ENCODE data around the gene ADAMTSL1.

DNA sequence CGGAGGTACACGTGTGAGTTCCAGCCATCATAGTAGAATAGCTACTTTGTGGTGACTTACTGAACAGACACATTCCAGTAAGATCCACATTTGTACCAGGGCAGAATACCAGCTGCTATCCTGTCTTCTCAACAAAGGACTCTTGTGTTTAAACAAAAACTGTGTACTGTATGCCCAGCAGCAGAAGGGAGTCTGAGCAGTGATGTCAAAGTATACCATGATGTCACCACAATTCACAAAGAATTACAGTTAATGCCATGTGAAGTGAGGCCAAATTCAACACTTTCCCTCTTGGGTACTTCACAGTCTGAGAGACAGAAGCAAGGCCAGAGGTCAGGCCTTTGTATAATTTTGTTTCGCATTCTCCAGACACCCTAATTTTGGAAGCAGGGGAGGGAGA is 137.0 kb downstream of the ADAMTSL1 start:
- TF ChIP-seq, protein P1, sequence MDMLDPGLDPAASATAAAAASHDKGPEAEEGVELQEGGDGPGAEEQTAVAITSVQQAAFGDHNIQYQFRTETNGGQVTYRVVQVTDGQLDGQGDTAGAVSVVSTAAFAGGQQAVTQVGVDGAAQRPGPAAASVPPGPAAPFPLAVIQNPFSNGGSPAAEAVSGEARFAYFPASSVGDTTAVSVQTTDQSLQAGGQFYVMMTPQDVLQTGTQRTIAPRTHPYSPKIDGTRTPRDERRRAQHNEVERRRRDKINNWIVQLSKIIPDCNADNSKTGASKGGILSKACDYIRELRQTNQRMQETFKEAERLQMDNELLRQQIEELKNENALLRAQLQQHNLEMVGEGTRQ (IDR thresholded peaks at IDR 0.05; ENCODE audit: low read length), result no peak
- TF ChIP-seq HDAC2 (IDR thresholded peaks at IDR 0.05; ENCODE audit: borderline replicate concordance in 1 of 2, low read depth in 2 of 2, low read length in 2 of 2), result no peak
- TF ChIP-seq RFX5 (IDR thresholded peaks at IDR 0.05; ENCODE audit: borderline replicate concordance, low read depth, low read length), result no peak
- TF ChIP-seq POLR2AphosphoS5 (IDR thresholded peaks at IDR 0.05; ENCODE audit: low read depth, low read length), result no peak
- TF ChIP-seq GABPA (IDR thresholded peaks at IDR 0.05; ENCODE audit: borderline replicate concordance, insufficient read depth, low read length), result no peak
- no peak for TF ChIP-seq POLR2A (IDR thresholded peaks at IDR 0.05; ENCODE audit: control extremely low read depth in 1 of 2, low read depth in 2 of 2, low read length in 2 of 2)
- TF ChIP-seq, protein P2, sequence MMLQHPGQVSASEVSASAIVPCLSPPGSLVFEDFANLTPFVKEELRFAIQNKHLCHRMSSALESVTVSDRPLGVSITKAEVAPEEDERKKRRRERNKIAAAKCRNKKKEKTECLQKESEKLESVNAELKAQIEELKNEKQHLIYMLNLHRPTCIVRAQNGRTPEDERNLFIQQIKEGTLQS (IDR thresholded peaks at IDR 0.05; ENCODE audit: insufficient read depth, low read depth, low read length), result no peak
- no peak for TF ChIP-seq CTCF (IDR thresholded peaks at IDR 0.05; ENCODE audit: control extremely low read depth in 1 of 3, insufficient read depth in 1 of 3, low read depth in 1 of 3, low read length in 3 of 3)
- no peak for TF ChIP-seq CBX5 (IDR thresholded peaks at IDR 0.05; ENCODE audit: low read depth, low read length)
- TF ChIP-seq RBBP5 (IDR thresholded peaks at IDR 0.05; ENCODE audit: borderline replicate concordance, low read depth, low read length), result no peak
- no peak for TF ChIP-seq SP2 (IDR thresholded peaks at IDR 0.05; ENCODE audit: low read length)
- no peak for TF ChIP-seq EP300 (IDR thresholded peaks at IDR 0.05; ENCODE audit: borderline replicate concordance in 1 of 2, low read depth in 2 of 2, low read length in 2 of 2)
- no peak for TF ChIP-seq RAD21 (IDR thresholded peaks at IDR 0.05 in 1 of 2, conservative IDR thresholded peaks at IDR 0.05 in 1 of 2; ENCODE audit: low read depth in 2 of 2, low read length in 2 of 2)

All from H1 (cell line).